ENCODE data around the gene DAB1. TPM values are rescaled to one million over a fixed set of nuclear protein-coding genes. Genes with fewer than 3 reads are reported as not detected.

Gene DAB1
- total RNA-seq, 2 donors from 2014 or later: not detected

GRCh38 chr1:57295326-57295725, 128.5 kb downstream of the DAB1 start:
- no peaks in the 10 kb centered on the region for H3K36me3 ChIP-seq
- no peaks in the 10 kb centered on the region for H3K4me1 ChIP-seq (ENCODE audit: control insufficient read depth in 1 of 2, low read depth in 2 of 2)
- no peaks in the 10 kb centered on the region for H3K9me3 ChIP-seq
- no peak overlapping the region for H3K4me3 ChIP-seq
- DNase-seq (ENCODE audit: low spot score): no peak
- ATAC-seq (ENCODE audit: insufficient number of reproducible peaks, low FRiP score, low read depth): no peak
- H3K27ac ChIP-seq: no peak overlapping the region
- no peak for TF ChIP-seq CTCF (IDR thresholded peaks at IDR 0.05)
- H3K27me3 ChIP-seq (replicated peaks; ENCODE audit: insufficient read depth): no peaks in the 10 kb centered on the region

- H3K36me3 ChIP-seq: no peaks in the 10 kb centered on the region
- no peak overlapping the region for H3K27ac ChIP-seq
- no peak for ATAC-seq (ENCODE audit: insufficient number of reproducible peaks, low FRiP score, low read depth)
- no peaks in the 10 kb centered on the region for H3K9me3 ChIP-seq
- H3K4me1 ChIP-seq (ENCODE audit: control insufficient read depth in 1 of 2, low read depth in 2 of 2): no peaks in the 10 kb centered on the region
- no peak overlapping the region for H3K4me3 ChIP-seq
- DNase-seq (ENCODE audit: low spot score): no peak
- H3K27me3 ChIP-seq (replicated peaks; ENCODE audit: insufficient read depth): no peaks in the 10 kb centered on the region
- TF ChIP-seq CTCF (IDR thresholded peaks at IDR 0.05): no peak
These were observed 129.7 kb downstream of the DAB1 start for GRCh38 chr1:57294177-57294576.

- no peak overlapping the region for H3K27ac ChIP-seq
- no peak overlapping the region for H3K4me3 ChIP-seq
- DNase-seq (ENCODE audit: low spot score): no peak
- no peaks in the 10 kb centered on the region for H3K4me1 ChIP-seq (ENCODE audit: control insufficient read depth in 1 of 2, low read depth in 2 of 2)
- no peaks in the 10 kb centered on the region for H3K27me3 ChIP-seq (replicated peaks; ENCODE audit: insufficient read depth)
- H3K36me3 ChIP-seq: no peaks in the 10 kb centered on the region
- no peak for TF ChIP-seq CTCF (IDR thresholded peaks at IDR 0.05)
- no peaks in the 10 kb centered on the region for H3K9me3 ChIP-seq
- no peak for ATAC-seq (ENCODE audit: insufficient number of reproducible peaks, low FRiP score, low read depth)
These were observed 130.6 kb downstream of the DAB1 start for GRCh38 chr1:57293214-57293613.

GRCh38 chr1:57289781-57290180, 134.1 kb downstream of the DAB1 start:
- no peak for ATAC-seq (ENCODE audit: insufficient number of reproducible peaks, low FRiP score, low read depth)
- no peak for TF ChIP-seq CTCF (IDR thresholded peaks at IDR 0.05)
- H3K4me3 ChIP-seq: no peak overlapping the region

GRCh38 chr1:57285992-57286391, 137.9 kb downstream of the DAB1 start:
- no peak for TF ChIP-seq CTCF (IDR thresholded peaks at IDR 0.05)
- DNase-seq (ENCODE audit: low spot score): no peak
- Histone ChIP-seq H3K27ac (no peak overlapping the region), H3K4me3 (no peak overlapping the region), H3K9me3 (no peaks in the 10 kb centered on the region), H3K27me3 (replicated peaks; ENCODE audit: insufficient read depth) (no peaks in the 10 kb centered on the region), H3K4me1 (ENCODE audit: control insufficient read depth in 1 of 2, low read depth in 2 of 2) (no peaks in the 10 kb centered on the region), H3K36me3 (no peaks in the 10 kb centered on the region)
- no peak for ATAC-seq (ENCODE audit: insufficient number of reproducible peaks, low FRiP score, low read depth)

More at GRCh38 chr1:57289781-57290180, 134.1 kb downstream of the DAB1 start:
- Histone ChIP-seq H3K36me3 (no peaks in the 10 kb centered on the region), H3K9me3 (no peaks in the 10 kb centered on the region), H3K27me3 (replicated peaks; ENCODE audit: insufficient read depth) (no peaks in the 10 kb centered on the region), H3K27ac (no peak overlapping the region), H3K4me1 (ENCODE audit: control insufficient read depth in 1 of 2, low read depth in 2 of 2) (no peaks in the 10 kb centered on the region)
- DNase-seq (ENCODE audit: low spot score): no peak
